ENCODE data around the gene ABCA12. TPM values are rescaled to one million over a fixed set of nuclear protein-coding genes. Genes with fewer than 3 reads are reported as not detected.

Gene ABCA12
- total and polyA plus RNA-seq, 2 of the 8 experiments (the other 6 are each of a cell fraction or from before 2014, with no cell fraction given) = not detected

DNA sequence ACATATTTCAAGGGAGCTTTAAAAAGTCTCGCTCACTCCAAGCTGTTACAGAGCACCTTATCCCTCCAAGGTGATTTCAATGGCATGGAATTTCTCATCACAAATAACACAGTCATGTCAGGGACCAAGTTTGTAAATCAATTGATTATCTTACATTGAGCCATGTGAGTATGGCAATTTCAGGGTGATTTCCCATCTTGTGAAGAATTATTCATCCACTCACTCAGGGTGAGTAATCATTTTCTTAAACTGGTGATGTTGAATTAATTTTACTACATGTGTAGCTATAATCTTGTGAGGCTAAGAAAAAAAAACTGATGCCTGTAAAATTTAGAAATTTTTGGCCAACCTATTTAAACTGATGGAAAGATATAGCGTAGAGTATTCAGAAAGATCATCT lies 3.3 kb upstream of the ABCA12 start:
- no peak overlapping the region for H4K91ac ChIP-seq (replicated peaks; ENCODE audit: insufficient read length, low read length)
- no peaks in the 10 kb centered on the region for H3K23me2 ChIP-seq (ENCODE audit: low read depth, low read length)
- H3K4ac ChIP-seq (replicated peaks; ENCODE audit: insufficient read length, low read depth, low read length) = no peak overlapping the region
- H3K56ac ChIP-seq (replicated peaks; ENCODE audit: insufficient read length, low read depth, low read length) = no peak overlapping the region
- no peak overlapping the region for H3K4me3 ChIP-seq (ENCODE audit: extremely low read depth in 1 of 4, insufficient read depth in 2 of 4, low read depth in 3 of 4, low read length in 4 of 4)
- FAIRE-seq (no peak), DNase-seq (ENCODE audit: low read depth in 1 of 2, low spot score in 2 of 2) (no peak)
- H3K79me2 ChIP-seq (ENCODE audit: control insufficient read depth in 1 of 2, insufficient read depth in 2 of 2, low read length in 2 of 2) = no peaks in the 10 kb centered on the region
- POLR2A ChIA-PET (ENCODE audit: partially characterized antibody) = no interaction called here
- no peak overlapping the region for H4K8ac ChIP-seq (ENCODE audit: extremely low read depth, insufficient read depth, low read length)
- H3K79me1 ChIP-seq (ENCODE audit: low read depth, low read length) = no peaks in the 10 kb centered on the region
- no peaks in the 10 kb centered on the region for H3K4me1 ChIP-seq (replicated peaks in 1 of 4; ENCODE audit: control insufficient read depth in 3 of 4, insufficient read depth in 4 of 4, low read length in 3 of 4)
- H2BK5ac ChIP-seq (ENCODE audit: low read depth, low read length) = no peak overlapping the region
- no peak overlapping the region for H2BK12ac ChIP-seq (ENCODE audit: low read depth, low read length)
- no peak overlapping the region for H3K14ac ChIP-seq (ENCODE audit: insufficient read length)
- H4K20me1 ChIP-seq (replicated peaks in 1 of 2; ENCODE audit: control insufficient read depth in 1 of 2, insufficient read depth in 2 of 2, low read length in 2 of 2) = no peaks in the 10 kb centered on the region
- no peaks in the 10 kb centered on the region for H3K9me3 ChIP-seq (ENCODE audit: insufficient read depth in 2 of 2, low read depth in 1 of 2, low read length in 1 of 2)
- no peak overlapping the region for H3K27ac ChIP-seq (ENCODE audit: low read depth, low read length)
- H4K5ac ChIP-seq (ENCODE audit: insufficient read length, low read depth, low read length) = no peak overlapping the region
- H2BK120ac ChIP-seq (replicated peaks; ENCODE audit: low read depth, low read length) = no peak overlapping the region
- no peak overlapping the region for H2AK5ac ChIP-seq (ENCODE audit: low read depth, low read length)
- 88% methylated on average over 2 of the region's 2 CpGs; no CpG with 5 or more reads in 1 of the 2 experiments for WGBS, 2 experiments (ENCODE audit: extremely low coverage in 1 of 2, insufficient coverage in 1 of 2, insufficient read length in 1 of 2, insufficient replicate concordance in 2 of 2, low coverage in 1 of 2, low lambda C conversion rate in 2 of 2, missing lambda C conversion rate in 1 of 2)
- no peak overlapping the region for H2BK15ac ChIP-seq (ENCODE audit: low read length)
- H3K27me3 ChIP-seq (replicated peaks in 1 of 4; ENCODE audit: control insufficient read depth in 3 of 4, extremely low read depth in 1 of 4, insufficient read depth in 3 of 4, low read length in 3 of 4) = no peaks in the 10 kb centered on the region
- CTCF ChIA-PET (ENCODE audit: partially characterized antibody) = no interaction called here
- H3K18ac ChIP-seq (ENCODE audit: extremely low read depth, low read length) = no peak overlapping the region
- no peak overlapping the region for H3K9ac ChIP-seq (replicated peaks in 1 of 4; ENCODE audit: extremely low read depth in 1 of 4, low read depth in 3 of 4, low read length in 3 of 4)
- no peak overlapping the region for H3K4me2 ChIP-seq (ENCODE audit: insufficient read depth in 1 of 2, low read depth in 2 of 2, low read length in 2 of 2)
- H3K36me3 ChIP-seq (ENCODE audit: control insufficient read depth in 2 of 4, insufficient read depth in 4 of 4, low read length in 3 of 4) = no peaks in the 10 kb centered on the region
- no peak overlapping the region for H3K23ac ChIP-seq (ENCODE audit: insufficient read length)
- no peak overlapping the region for H2BK20ac ChIP-seq (ENCODE audit: low read length)
- TF ChIP-seq POLR2AphosphoS5 (IDR thresholded peaks at IDR 0.05; ENCODE audit: low read depth, low read length) = no peak
- no peak for TF ChIP-seq EZH2 (IDR thresholded peaks at IDR 0.05; ENCODE audit: low read depth, low read length, severe bottlenecking)
- no peak for TF ChIP-seq SRF (IDR thresholded peaks at IDR 0.05; ENCODE audit: low read depth, low read length)
- TF ChIP-seq NRF1 (IDR thresholded peaks at IDR 0.05; ENCODE audit: low read depth, low read length) = no peak
- TF ChIP-seq, protein P1, sequence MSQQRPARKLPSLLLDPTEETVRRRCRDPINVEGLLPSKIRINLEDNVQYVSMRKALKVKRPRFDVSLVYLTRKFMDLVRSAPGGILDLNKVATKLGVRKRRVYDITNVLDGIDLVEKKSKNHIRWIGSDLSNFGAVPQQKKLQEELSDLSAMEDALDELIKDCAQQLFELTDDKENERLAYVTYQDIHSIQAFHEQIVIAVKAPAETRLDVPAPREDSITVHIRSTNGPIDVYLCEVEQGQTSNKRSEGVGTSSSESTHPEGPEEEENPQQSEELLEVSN (IDR thresholded peaks at IDR 0.05) = no peak
- no peak for TF ChIP-seq SUZ12 (IDR thresholded peaks at IDR 0.05; ENCODE audit: low read length)
- no peak for TF ChIP-seq CEBPB (IDR thresholded peaks at IDR 0.05; ENCODE audit: low read depth, low read length)
- TF ChIP-seq EGR1 (IDR thresholded peaks at IDR 0.05; ENCODE audit: borderline replicate concordance, low read depth, low read length) = no peak
- no peak for TF ChIP-seq SIRT6 (IDR thresholded peaks at IDR 0.05; ENCODE audit: low read length)
- no peak for TF ChIP-seq SP1 (IDR thresholded peaks at IDR 0.05; ENCODE audit: low read depth, low read length)
- no peak for TF ChIP-seq POU5F1 (IDR thresholded peaks at IDR 0.05; ENCODE audit: low read depth, low read length)
- H2AFZ ChIP-seq (ENCODE audit: low read length) = no peak overlapping the region
